Activated T-cell treated with anti-CD3 and anti-CD28 coated beads, Interleukin-2, amount 50 U/mL, for 4 hours (primary cell): ENCODE data around the gene TBC1D17. TPM values are rescaled to one million over a fixed set of nuclear protein-coding genes. Genes with fewer than 3 reads are reported as not detected.

ENCODE experiments used
- ATAC-seq, 2 donors: fragments of 200-7000 bp; cut with Tn5 transposase; one replicate each; pipeline ENCODE4 v1.10.0; 2021
- DNase-seq: peaks from one replicate; pipeline ENCODE4 v3.0.0-alpha.2; 2020
- H3K27me3 Mint-ChIP-seq: one replicate; pipeline ENCODE4 v1.8.0; 2021; ENCODE audit warnings: low read depth, mixed read lengths
- H3K36me3 Mint-ChIP-seq: one replicate; pipeline ENCODE4 v1.8.0; 2022; ENCODE audit warnings: mixed read lengths; ENCODE audit not compliant: insufficient read depth
- H3K4me1 Mint-ChIP-seq: one replicate; pipeline ENCODE4 v1.8.0; 2021; ENCODE audit warnings: low read depth, mixed read lengths
- H3K4me3 Mint-ChIP-seq: one replicate; pipeline ENCODE4 v1.8.0; 2021; ENCODE audit warnings: mild to moderate bottlenecking, moderate library complexity, mixed read lengths
- H3K9me3 Mint-ChIP-seq: one replicate; pipeline ENCODE4 v1.8.0; 2021; ENCODE audit warnings: mixed read lengths
- total RNA-seq, 3 donors: library from RNA; stranded (reverse); gene quantifications; one replicate each; pipeline ENCODE4 v1.2.1, GENCODE V29; 2021

TBC1D17 gene
- total RNA-seq, 3 donors from 2014 or later, result 29.1 to 30.5 (median 29.3) TPM

- no peak for ATAC-seq
- Mint-ChIP-seq H3K27me3 (no peaks in the 10 kb centered on the region), H3K9me3 (no peaks in the 10 kb centered on the region), H3K4me3 (no peak overlapping the region), H3K4me1 (peaks cover 12% of the 10 kb centered on the region), H3K36me3 (peaks cover 30% of the 10 kb centered on the region)
- no peak for DNase-seq
Observed at GRCh38 chr19:49883094-49883493, 5.6 kb downstream of the TBC1D17 start.

GRCh38 chr19:49884109-49884508 lies 6.6 kb downstream of the TBC1D17 start:
- DNase-seq, result no peak
- Mint-ChIP-seq H3K36me3 (peaks cover 30% of the 10 kb centered on the region), H3K4me3 (no peak overlapping the region), H3K9me3 (no peaks in the 10 kb centered on the region), H3K27me3 (no peaks in the 10 kb centered on the region), H3K4me1 (peaks cover 2% of the 10 kb centered on the region)
- ATAC-seq, result no peak

- H3K36me3 Mint-ChIP-seq, result peaks cover 30% of the 10 kb centered on the region
- DNase-seq, result no peak
- ATAC-seq, result no peak
- no peaks in the 10 kb centered on the region for H3K9me3 Mint-ChIP-seq
- no peaks in the 10 kb centered on the region for H3K27me3 Mint-ChIP-seq
- no peak overlapping the region for H3K4me3 Mint-ChIP-seq
- no peaks in the 10 kb centered on the region for H3K4me1 Mint-ChIP-seq
Observed at GRCh38 chr19:49884760-49885159, 7.3 kb downstream of the TBC1D17 start.

- Mint-ChIP-seq H3K4me1 (peaks cover 7% of the 10 kb centered on the region), H3K9me3 (no peaks in the 10 kb centered on the region), H3K4me3 (no peak overlapping the region), H3K27me3 (no peaks in the 10 kb centered on the region), H3K36me3 (peaks cover 24% of the 10 kb centered on the region)
- ATAC-seq, result no peak
- DNase-seq, result no peak
Observed at GRCh38 chr19:49887037-49887664, 9.6 kb downstream of the TBC1D17 start.

- ATAC-seq, result no peak
Observed at GRCh38 chr19:49887665-49888509, 10.4 kb downstream of the TBC1D17 start.

GRCh38 chr19:49888510-49888824 lies 11.0 kb downstream of the TBC1D17 start:
- DNase-seq (no peak), ATAC-seq (no peak)
- Mint-ChIP-seq H3K4me3 (no peak overlapping the region), H3K4me1 (peaks cover 12% of the 10 kb centered on the region), H3K36me3 (peaks cover 17% of the 10 kb centered on the region), H3K9me3 (no peaks in the 10 kb centered on the region), H3K27me3 (no peaks in the 10 kb centered on the region)

More at GRCh38 chr19:49887665-49888509, 10.4 kb downstream of the TBC1D17 start:
- Mint-ChIP-seq H3K4me3 (no peak overlapping the region), H3K27me3 (no peaks in the 10 kb centered on the region), H3K9me3 (no peaks in the 10 kb centered on the region), H3K4me1 (peaks cover 9% of the 10 kb centered on the region), H3K36me3 (peaks cover 21% of the 10 kb centered on the region)
- no peak for DNase-seq

- Mint-ChIP-seq H3K4me3 (no peak overlapping the region), H3K4me1 (peaks cover 16% of the 10 kb centered on the region), H3K27me3 (no peaks in the 10 kb centered on the region), H3K36me3 (peaks cover 15% of the 10 kb centered on the region), H3K9me3 (no peaks in the 10 kb centered on the region)
- DNase-seq (no peak), ATAC-seq (no peak)
Observed at GRCh38 chr19:49889038-49889686, 11.7 kb downstream of the TBC1D17 start.

DNA sequence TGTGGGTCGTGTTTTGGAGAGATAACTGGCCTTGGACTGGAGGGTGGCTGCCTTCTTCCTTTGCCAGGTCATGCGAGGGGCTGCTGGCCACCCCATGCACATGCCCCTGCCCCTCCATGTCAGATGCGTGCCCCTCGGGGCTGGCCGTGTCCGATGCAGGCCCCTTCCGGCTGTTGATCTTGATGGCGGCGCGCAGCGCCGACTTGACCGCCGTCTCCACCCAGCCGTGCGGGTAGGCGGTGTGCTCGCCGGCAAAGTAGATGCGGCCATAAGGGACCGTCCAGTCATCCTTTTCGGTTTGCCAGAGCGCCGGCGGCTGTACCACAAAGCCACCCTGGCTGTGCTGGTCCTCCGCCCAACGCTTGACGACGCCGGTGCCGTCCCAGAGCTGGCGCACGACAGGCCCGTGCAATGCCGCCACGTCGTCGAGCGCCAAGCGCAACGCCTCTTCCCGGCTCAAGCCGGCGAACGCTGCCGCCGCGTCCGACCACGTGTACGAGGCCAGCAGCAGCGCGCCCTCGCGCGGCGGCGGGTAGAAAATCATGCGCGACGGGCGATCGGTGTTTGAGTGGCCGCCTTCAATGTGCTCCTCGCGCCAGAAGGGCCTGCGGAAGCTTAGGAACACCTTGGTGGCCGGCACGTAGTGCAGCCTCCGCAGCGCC lies 12.3 kb downstream of the TBC1D17 start:
- DNase-seq (peak; percentile 71), ATAC-seq (peak; percentile 75 to 76)
- Mint-ChIP-seq H3K36me3 (peaks cover 10% of the 10 kb centered on the region), H3K4me1 (peaks cover 16% of the 10 kb centered on the region), H3K9me3 (no peaks in the 10 kb centered on the region), H3K27me3 (no peaks in the 10 kb centered on the region), H3K4me3 (peak overlapping the region; percentile 75)

DNA sequence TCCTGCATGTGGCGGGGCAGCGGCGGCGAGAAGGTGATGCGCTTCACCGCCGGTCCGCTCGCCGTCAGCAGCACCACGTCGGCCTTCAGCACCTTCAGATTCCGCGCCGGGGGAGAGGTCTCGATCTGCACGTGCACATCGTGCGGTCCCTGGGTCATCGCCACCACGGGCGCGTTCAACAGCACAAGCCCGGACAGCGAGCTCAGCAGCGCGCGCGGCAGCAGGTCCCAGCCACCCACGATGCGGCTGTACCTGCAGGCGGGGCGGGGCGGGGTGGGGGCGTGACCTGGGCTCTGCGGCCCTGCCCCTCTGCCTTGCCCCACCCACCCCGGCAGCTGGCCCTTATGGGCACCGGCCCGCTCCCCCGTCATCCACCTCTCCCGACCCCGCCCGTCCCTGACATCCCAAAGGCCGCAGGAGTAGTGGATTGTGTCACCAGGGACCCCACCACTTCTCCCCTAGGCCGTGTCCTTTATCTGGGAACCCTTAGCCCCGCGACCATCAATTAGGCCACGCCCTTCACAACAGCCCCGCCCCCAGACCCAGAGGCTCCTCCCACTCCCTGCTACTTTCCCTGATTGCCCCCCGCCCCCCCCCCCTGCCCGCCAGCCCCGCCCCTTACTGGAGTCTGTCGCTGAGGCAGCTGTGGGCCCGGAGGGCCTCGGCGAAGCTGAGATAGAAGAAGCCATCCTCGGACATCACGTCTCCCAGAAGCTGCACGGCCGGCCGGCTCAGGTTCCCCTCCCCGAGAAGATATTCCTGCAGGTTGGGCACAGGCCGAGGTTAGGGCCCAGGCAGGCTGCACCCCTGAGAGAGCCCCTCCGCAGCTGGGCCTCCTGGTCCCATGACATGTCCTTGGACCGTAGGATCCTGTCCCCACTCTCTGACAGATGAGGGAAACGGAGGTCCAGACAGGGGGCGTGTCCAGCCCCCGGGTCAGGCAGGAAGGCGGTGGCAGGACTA lies 13.1 kb downstream of the TBC1D17 start:
- peaks cover 20% of the 10 kb centered on the region for H3K4me1 Mint-ChIP-seq
- ATAC-seq (peak; percentile 76 to 78), DNase-seq (peak; percentile 70)
- H3K36me3 Mint-ChIP-seq, result peaks cover 5% of the 10 kb centered on the region
- no peaks in the 10 kb centered on the region for H3K27me3 Mint-ChIP-seq
- no peaks in the 10 kb centered on the region for H3K9me3 Mint-ChIP-seq
- peak overlapping the region; percentile 75 for H3K4me3 Mint-ChIP-seq

DNA sequence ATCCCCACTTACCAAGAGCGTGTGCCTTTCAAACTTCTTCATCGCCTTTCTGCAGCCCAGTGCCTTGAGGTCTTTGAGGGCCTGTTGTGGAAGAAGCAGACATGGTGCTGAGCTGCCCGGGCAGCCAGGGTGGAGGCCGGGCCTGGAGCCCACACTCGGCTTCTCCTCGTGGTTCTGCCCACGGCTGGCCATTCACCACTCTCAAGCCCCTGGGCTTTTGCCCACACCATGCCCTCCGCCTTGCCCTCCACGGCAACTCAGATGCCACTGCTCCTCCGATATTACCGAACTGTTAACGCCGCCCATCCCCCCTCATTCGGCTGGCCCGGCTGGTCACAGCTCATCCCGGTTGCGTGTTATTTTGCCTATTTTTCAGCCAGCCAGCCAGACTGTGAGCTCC lies 13.9 kb downstream of the TBC1D17 start:
- Mint-ChIP-seq H3K36me3 (peaks cover 2% of the 10 kb centered on the region), H3K9me3 (no peaks in the 10 kb centered on the region), H3K4me1 (peaks cover 27% of the 10 kb centered on the region), H3K4me3 (peak overlapping the region; percentile 33), H3K27me3 (no peaks in the 10 kb centered on the region)
- no peak for DNase-seq
- no peak for ATAC-seq

GRCh38 chr19:49892716-49893115 lies 15.2 kb downstream of the TBC1D17 start:
- no peak for ATAC-seq
- H3K9me3 Mint-ChIP-seq, result no peaks in the 10 kb centered on the region
- H3K27me3 Mint-ChIP-seq, result no peaks in the 10 kb centered on the region
- DNase-seq, result no peak
- H3K4me1 Mint-ChIP-seq, result peaks cover 41% of the 10 kb centered on the region
- H3K36me3 Mint-ChIP-seq, result no peaks in the 10 kb centered on the region
- H3K4me3 Mint-ChIP-seq, result peak overlapping the region; percentile 33

GRCh38 chr19:49894011-49894664 lies 16.6 kb downstream of the TBC1D17 start:
- Mint-ChIP-seq H3K36me3 (no peaks in the 10 kb centered on the region), H3K9me3 (no peaks in the 10 kb centered on the region), H3K4me3 (peak overlapping the region; percentile 81), H3K4me1 (peaks cover 46% of the 10 kb centered on the region), H3K27me3 (no peaks in the 10 kb centered on the region)
- no peak for DNase-seq
- ATAC-seq, result no peak

GRCh38 chr19:49894879-49895565 lies 17.5 kb downstream of the TBC1D17 start:
- ATAC-seq, result peak; percentile 11 to 13
- no peaks in the 10 kb centered on the region for H3K36me3 Mint-ChIP-seq

More at GRCh38 chr19:49894879-49895565, 17.5 kb downstream of the TBC1D17 start:
- H3K9me3 Mint-ChIP-seq, result no peaks in the 10 kb centered on the region
- DNase-seq, result no peak
- H3K4me3 Mint-ChIP-seq, result peak overlapping the region; percentile 81
- no peaks in the 10 kb centered on the region for H3K27me3 Mint-ChIP-seq
- H3K4me1 Mint-ChIP-seq, result peaks cover 46% of the 10 kb centered on the region
